GM18951 (cell line): ENCODE measurements around the gene SEC31A.

Source experiments
- POLR2A ChIP-seq: IDR thresholded peaks from 4 replicates; pipeline ENCODE4 v1.6.1; 2011; ENCODE audit warnings: mild to moderate bottlenecking; ENCODE audit not compliant: insufficient read length, insufficient read depth; ENCODE audit errors: extremely low read depth
- in situ Hi-C: fragments of 300-500 bp; cut with MboI; formaldehyde crosslinking; loops from one replicate; pipeline ENCODE4 v1.12.0; 2022; ENCODE audit warnings: low sequenced_read_pairs, mixed read lengths, inconsistent platforms; ENCODE audit not compliant: unreplicated experiment

The SEC31A gene

DNA sequence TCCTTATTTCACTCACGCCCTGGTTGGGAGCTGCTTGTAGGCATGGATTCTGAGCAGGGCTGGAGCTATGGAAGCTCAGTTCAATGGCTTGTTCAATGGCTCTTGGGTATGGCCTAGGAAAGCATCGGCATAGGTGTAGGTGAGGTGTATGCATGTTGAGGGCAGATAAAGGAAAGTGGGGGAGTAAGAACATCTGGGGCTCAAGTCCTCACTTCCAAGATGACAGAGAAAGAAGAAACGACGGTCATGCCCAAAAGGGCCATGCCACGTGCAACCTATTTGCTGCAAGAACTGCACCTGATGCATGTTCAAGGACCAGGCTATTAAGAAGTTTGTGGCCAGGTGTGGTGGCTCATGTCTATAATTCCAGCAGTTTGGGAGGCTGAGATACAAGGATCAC, 115.7 kb downstream of the SEC31A start:
- no peak for TF ChIP-seq POLR2A
- in situ Hi-C loops, result no loop called here

DNA sequence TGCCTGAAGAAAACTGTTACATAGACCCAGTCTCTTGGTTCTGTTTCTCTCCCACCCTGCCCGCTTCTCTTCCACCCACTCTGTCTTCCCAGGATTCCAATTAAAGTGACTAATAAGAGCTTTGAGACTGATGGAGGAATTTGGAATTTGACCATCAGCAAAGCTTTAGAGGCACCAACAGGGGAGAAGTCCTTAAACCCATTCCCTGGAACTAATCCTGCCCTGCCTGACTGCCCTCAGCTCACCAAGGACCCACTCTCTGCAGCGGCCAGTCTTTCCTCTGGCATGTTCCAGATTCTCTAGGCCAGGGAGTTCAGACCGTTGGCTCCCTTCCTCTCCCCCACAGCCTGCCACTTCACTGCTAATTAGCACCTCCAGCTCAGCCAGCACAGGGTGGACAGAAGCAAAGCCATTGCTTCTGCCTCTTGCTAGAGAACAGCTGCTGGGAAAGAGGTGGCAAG, 116.2 kb downstream of the SEC31A start:
- TF ChIP-seq POLR2A, result no peak
- in situ Hi-C loops, result no loop called here

DNA sequence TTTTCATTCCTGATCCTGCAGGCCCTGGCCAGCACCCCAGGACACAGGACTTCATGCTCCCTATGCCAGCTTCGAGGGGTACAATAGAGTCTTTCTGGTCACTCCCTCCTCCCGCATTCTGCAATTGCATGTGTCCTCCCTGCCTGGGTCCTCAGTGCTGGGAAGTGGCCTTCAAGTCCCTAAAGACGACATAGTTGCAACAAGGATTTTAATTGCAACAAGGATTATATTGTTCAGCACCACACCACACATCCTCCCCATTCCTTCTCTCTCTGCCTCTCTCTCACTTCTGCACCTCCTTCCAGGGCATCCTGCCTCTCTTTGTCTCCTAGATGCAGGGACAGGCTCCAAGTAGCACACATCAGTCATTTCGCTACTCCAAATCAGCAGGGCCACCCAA, 117.9 kb downstream of the SEC31A start:
- TF ChIP-seq POLR2A, result no peak
- in situ Hi-C loops, result no loop called here

DNA sequence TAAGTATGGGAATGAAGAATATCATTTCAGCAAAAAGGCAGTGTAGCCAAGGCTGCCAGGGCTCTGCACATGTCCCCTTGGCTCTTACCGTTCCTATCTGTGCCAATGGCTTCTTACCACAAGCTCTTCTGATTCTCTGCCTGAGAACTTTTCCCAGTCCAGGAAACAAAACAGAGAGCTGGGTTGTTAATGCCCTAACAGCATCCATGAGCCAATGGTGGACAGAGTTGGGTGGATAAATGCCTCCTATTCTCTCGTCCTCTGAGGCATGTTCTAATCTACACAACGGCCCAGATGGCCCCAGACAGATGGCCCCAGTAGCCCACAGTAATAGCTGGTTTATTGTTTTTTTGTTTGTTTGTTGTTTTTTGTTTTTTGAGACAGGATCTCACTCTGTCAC, 120.3 kb downstream of the SEC31A start:
- no peak for TF ChIP-seq POLR2A
- in situ Hi-C loops, result no loop called here
